Inferior parietal cortex (tissue), 1 donor: ENCODE measurements around the gene UPF1.
A peak's percentile ranks its signal among the peaks of the same experiment; 100 is the strongest.
"Not testable (repeated sequence)": the region's sequence is repeated elsewhere in the genome, so short reads cannot be mapped to it uniquely, and the experiment has no call there.

ENCODE experiments used
- DNase-seq: peaks from one replicate; pipeline ENCODE4 v3.0.0-alpha.2; 2016; ENCODE audit errors: extremely low spot score

UPF1 gene

DNA sequence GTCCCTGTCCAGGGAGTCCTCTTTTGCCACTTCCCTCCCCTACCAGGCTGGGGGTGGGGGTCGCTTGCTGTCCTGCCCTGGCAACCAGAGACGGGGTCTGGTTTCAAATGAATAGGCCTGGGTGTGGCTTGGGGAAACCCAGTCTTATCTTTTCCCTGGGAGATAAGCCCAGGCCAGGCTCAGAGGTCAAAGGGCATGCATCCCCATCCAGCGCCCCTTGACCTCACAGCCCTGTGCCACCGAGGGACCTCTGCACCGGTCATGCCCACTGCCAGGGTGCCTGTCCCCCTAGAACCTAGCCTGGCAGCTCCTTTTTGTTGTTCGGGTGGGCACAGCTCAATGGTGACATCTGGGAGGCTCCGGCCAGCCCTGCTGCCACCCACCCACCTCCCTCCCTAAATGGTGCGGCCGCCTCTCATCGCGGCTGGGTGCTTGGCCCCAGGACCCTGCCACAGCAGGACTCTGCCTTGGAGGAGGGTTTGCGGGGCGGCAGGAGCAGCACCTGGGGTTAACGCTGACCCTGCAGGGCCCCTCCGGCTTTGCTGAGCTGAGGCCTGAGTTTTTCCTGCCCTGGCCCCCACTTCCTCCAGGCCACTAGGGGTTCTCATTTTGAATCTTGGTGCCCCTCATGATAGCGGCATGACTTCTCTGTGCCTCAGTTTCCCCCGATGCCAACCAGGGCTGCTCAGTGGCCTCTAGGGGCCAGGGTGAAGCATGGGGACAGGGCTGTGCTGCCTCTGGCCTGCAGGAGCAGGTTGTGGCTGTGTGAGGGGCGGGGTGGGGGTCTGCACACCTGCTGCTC is 67.0 kb downstream of the UPF1 start:
- no peak for DNase-seq

DNA sequence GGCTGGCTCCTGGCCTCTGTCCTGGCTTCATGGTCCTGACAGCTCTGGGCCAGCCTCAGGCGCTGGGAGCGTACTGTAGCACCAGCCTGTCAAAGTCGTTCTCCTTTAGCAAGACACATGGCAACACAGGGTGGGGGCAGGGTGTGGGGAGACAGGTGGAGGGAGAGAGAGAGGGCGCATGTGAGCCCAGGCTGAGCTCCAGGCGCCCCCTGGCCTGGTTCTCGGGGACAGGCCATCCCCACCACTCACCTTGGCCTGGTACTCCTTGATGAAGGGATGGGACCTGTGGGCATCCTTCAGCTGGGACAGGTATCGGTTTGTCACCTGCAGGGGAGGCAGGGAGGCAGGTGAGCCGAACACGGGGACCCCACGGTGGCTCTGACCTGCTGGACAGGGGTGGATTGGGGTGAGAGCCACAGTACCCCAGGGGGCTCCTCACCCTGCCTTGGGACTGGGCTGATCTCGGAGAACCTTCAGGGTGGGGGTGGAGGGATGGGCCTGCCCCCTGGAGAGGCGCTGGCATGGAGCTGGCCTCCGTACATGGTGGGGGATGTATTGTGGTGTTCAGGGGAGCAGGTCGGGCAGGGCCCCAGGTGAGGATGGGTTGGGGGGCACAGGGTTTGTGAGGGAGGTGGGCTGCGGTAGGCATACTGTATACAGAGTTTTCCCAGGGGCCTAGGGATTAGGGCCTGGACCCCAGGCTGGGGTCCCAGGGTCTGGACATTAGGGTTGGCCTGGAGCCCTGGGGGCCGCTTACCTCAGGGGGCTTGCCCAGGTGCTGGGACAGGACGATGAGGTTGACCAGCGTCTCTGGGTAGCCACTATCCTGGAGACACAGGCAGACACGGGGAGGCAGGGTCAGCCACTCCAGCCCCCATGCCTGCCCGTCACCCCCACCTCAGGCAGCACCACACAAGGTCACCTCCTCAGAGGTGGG is 68.1 kb downstream of the UPF1 start:
- DNase-seq = no peak

DNA sequence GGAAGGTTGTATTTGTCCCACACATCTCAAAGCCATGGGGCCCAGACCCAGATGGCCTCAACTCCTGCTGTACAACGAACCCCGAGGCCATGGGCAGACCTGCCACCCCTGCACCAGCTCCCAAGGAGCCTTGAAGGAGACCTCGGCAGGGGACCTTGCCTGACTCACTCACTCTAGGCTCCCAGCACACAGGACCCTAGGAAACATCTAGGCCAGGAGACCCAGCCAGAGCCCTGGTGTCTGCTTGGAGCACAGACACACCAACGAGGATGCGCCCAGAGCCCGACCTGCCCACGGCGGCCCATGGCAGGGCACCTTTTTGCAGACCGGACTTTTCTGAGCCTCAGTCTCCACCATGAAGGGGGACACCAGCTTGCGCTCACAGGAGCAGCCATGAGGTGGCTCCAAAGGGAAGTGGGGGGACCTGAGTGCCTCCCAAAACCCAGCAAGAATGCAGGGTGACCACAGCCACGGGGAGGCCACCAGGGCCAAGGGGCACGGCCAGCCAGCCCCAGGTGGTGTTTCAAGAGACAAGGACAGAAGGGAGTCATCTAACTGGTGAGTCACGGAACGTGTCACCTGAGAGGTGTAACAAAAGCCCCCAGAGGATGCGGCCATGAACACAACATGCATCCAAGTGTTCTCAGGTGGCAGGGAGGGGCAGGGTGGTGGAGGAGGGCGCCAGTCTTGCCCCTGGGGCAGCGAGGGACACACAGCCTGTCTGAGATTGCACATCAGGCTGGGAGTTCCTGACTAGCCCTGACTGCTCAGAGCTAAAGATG is 69.1 kb downstream of the UPF1 start:
- no peak for DNase-seq

DNA sequence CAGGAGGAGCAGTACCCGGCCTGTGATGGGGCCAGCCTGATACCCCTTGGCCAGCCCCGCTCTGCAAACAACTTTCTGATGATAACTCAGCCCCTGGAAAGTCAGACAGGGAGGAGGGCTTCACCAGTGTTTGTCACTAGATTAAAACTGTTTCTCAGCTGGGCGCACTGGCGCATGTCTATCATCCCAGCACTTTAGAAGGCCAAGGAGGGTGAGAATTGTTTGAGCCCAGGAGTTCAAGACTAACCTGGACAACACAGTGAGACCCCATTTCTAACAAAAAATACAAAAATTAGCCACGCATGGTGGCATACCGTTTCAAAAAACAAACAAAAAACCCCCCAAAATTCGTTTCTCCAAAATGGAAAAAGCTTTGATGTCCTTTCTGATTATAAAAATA is 69.7 kb downstream of the UPF1 start:
- no peak for DNase-seq

DNA sequence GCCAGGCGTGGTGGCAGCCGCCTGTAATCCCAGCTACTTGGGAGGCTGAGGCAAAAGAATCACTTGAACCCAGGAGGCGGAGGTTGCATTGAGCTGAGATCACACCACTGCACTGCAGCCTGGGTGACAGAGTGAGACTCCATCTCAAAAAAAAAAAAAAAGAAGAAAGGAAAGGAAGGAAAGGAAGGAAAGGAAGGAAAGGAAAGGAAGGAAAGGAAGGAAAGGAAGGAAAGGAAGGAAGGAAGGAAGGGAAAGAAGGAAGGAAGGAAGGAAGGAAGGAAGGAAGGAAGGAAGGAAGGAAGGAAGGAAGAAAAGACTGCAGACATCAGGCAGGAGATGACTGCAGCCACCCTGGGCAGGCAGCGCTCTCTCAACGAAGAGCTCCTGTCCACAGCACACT is 70.8 kb downstream of the UPF1 start:
- DNase-seq = not testable (repeated sequence)

DNA sequence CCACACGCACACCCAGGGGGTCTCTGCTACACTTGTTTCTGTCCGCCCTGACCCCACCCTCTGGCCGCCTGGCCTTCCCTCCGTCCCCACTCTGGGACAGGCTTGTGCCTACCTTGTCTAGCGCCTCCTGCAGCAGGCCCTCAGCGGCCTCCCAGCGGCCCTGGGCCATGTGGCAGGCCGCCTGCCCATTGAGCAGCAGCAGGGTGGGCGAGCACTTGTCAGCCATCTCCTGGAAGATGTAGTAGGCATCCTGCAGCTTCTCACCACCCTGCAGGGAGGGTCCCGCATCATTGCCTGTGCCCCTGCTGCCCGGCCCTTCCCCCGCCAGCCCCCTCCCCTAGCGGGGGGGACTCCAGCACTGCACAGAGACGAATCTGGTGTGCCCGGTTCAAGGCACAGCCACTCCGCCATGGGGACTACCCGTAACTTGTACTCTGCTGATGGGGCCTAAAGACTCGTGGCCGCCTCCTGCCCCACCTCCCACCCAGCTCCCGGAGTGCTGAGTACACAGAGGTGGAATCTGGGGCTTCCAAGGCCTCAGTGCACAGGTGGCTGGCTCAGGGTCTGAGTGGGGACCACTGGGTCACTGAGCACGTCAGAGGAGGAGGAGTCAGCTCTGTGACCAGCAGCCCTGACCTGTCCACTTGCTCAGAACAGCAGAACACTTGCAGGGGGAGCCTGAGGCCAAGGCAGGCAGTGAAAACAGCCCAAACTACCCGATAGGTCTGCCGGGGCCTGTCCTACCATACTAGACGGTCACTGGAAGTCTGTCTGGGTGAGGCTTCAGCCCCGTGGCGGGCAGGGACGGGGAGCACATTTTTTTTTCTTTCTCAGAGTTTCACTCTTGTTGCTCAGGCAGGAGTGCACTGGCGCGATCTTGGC is 71.6 kb downstream of the UPF1 start:
- no peak for DNase-seq

DNA sequence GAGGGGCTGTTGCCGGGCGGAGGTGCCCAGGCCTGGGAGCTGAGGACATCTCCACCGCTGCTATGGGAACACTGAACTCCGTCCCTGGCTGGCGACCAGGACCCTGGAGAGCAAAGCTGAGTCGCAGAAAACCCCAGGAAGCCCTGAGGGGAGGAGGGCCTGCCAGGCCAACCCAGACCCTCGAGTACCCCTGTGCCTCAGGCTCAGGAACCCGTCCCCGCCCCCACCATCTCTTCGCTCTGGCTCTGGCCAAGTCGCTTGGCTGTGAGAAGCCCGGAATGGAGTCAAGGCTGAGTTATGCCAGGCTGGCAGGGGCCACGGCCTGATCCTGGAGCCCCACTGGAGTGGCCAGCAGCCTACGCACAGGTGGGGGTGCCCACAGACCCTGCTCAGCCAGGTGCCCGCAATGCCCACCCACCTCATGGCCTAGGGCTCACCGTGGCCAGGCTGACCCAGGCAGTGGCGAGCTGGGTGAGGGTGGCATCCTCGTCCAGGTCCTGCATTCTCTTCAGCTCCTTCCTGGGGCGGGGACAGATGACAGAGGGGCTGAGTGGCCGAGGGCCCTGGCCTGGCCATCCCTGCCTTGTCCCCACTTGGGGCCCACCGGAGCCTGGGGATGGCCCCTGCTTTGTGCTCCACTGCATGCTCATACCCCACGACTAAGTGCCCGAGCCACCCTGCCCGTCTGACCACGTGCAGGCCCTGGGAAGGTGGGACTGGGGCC is 72.7 kb downstream of the UPF1 start:
- DNase-seq = no peak

DNA sequence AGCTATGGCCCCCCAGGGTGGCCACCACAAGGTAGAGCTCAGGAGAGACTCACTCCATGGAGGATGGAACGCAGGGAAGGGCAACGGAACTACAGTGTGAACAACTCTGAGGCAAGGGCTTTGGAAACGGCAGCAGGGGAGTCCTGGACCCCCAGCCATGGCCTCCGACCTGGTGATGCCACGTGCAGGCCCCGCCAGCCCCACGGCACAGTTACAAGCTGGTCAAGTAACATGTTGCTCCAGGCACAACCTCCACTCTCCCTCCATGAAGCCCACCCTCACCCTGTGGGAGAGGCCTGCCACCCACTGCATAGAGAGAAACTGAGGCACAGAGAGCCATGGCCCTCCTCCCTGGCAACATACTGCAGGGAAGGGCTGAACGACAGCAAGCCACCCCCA is 73.3 kb downstream of the UPF1 start:
- DNase-seq = no peak

DNA sequence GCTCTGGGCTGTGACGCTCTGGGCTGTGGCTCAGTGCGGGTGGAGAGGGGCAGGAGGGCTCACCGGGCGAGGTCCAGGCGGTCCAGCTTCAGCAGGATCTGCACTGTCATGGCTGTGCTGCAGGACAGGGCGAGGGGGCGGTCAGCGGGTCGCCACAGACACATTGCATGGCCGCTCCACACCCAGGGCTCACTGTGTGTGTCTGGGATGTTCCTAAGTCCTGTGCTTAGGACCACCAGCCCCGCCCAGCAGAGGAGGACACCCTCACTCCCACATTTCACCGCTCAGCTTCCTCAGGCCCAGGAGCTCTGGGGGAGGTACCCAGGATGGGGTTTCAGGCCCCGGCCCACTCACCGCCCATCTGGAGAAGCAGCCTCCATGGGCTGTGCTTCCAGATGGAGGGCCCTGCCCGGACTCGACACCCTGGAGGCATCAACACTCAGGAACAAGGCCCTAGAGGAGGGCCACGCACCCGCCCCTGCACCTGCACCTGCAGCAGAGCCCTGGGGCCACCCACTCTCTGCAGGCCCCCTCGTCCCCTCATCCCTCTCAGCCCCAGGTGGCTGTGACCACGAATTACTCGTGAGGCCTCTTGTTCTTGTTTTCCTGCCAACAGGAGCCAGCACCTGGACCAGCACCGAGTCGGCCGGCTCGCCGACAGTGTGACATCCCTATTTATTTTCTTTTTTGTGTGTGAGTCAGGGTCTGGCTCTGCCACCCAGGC is 73.9 kb downstream of the UPF1 start:
- DNase-seq = no peak

DNA sequence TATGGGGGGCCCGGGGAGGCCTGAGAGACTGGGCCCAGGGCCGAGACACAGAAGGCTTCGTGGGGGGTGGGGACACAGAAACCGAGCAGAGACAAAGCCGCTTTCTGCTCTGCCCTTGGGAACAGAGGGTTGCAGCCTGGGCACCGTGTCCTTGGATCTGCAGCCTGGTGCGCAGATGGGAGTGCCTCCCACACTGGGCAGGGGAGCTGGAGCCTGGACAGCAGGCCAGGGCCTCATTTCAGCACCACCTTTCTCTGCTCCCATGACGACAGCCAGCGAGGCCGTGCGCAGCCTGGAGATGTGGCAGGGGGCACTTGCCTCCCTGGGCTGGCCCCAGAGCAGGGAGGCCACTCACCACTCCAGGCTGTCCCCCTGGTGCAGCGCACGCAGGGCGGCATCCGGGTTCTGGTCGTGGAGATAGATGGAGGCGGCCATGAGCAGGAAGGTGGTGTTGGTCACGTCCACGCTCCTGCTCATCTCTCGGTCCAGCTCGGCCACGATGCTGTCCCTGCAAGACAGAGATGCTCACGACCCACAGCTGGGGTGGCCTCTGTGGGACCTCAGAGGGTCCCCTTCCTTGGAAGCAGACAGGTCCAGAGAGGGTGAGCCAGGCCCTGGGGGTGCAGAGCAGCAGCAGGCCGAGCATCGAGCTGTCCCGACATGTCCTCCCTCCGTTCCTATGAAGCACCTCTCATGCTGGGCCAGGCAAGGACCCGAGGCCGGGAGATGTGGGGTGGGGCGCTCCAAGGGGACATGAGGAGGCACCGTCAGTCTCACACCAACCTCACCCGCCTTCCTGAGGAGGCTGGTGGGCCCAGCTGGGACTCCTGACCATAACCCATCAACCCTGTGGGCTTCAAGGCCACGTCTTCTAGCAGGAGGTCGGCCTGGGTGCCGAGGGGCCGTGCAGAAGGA is 75.1 kb downstream of the UPF1 start:
- DNase-seq = peak; percentile 60

DNA sequence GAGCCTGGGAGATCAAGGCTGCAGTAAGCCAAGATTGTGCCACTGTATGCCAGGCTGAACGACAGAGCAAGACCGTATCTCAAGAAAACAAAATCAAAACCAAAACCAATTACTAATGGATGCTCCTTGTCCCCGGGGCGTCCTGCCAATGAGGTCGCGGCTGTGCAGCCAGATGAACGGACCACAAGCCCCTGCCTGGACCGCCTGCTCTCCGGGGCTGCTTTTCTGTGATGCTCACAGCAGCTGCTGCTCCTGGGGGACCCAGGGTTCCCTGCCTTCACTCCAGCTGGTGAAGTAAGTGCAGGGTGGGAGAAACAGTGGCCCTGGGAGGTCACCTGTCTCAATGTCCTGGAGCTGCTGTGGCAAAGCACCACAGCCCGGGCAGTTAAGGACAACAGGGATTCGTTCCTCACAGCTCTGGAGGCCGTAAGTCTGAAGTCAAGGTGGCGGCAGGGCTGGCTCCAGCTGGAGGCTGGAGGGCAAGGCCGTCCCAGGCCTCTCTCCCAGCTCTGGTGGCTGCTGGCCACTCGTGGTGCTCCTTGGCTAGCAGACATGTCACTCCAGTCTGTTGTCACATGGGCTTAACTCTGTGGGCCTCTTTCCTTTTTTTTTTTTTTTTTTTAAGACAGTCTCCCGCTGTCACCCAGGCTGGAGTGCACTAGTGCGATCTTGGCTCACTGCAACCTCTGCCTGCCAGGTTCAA is 77.3 kb downstream of the UPF1 start:
- no peak for DNase-seq

DNA sequence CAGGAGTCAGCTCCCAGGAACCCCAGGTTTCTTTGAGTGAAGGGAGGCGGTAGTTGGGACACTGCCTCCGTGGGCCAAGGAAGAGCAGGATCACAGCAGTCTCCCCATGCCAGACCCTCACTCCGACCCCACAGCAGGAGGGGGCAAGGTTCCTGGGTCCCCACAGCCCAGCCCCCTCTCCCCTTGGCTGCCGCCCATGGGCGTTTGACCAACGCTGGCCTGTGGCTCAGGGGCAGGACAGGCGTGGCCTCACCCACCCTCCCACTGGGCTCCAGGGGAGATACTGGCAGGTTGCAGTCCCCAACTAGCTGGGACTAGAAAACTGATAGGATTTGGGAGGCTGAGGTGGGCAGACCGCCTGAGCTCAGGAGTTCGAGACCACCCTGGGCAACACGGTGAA is 78.3 kb downstream of the UPF1 start:
- DNase-seq = no peak

DNA sequence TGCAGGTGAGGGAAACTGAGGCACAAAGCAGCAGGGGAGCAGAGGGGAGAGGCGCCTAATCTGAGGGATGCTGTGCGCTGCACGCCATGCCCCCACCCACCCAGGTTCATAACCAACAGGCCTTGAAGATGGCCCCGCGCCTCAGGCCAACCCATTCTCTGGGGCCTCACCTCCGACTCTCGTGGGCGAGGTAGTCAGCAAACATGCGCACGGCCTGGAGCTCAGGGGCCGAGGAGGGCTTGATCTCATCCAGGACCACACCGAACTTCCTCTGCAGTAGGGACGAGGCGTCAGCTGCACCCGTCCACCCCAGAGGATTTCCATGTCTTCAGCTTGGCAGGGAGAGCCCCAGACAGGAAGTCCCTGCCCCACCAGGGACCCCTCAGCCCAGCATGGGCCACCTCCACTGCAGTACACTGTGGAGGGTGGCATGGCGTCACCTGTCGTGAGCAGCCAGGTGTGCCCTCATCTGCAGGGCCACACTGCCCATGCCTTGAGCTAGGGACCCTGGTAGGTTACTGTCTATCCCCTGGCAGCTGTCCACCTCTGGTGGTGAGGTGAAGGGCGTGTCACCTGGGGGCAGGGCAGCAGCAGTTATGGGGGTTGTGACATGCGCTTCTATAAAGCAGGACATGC is 79.2 kb downstream of the UPF1 start:
- DNase-seq = no peak

DNA sequence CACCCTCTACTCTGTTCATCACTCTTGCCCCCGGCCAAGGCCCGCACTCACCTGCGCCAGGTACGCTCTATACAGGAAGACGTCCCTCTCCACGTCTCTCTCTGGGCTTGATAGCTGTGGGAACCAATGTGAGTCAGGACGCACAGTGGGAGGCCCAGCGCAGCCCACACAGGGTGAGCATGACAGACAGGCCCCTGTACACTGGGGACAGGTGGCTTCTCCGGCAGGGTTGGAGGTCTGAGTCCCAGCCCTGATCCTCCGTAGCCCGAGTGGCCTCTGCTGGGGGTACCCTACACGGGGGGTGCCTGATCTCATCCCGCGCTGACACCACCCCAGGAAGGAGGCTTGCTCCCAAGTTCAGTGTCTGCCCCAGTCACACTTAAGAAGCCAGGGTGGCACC is 81.2 kb downstream of the UPF1 start:
- DNase-seq = no peak

DNA sequence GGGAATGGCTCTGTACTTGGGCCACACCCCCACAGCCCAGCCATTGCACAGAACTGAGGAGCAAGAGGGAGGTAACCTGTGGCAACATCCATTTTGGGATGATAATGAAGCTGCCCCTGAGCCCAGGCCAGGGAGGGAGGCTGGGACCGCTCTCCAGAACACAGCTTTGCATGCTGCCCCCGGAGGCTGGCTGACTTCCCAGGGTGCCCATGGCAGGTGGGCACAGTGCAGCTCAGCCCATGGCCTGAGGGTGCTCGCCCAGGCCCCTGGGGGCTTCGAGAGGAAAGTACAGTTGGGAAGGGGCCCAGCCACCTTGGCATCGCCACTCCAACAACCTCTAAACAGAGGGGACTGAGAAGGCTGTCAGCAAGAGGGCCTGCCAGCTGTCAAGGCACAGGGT is 81.7 kb downstream of the UPF1 start:
- no peak for DNase-seq

DNA sequence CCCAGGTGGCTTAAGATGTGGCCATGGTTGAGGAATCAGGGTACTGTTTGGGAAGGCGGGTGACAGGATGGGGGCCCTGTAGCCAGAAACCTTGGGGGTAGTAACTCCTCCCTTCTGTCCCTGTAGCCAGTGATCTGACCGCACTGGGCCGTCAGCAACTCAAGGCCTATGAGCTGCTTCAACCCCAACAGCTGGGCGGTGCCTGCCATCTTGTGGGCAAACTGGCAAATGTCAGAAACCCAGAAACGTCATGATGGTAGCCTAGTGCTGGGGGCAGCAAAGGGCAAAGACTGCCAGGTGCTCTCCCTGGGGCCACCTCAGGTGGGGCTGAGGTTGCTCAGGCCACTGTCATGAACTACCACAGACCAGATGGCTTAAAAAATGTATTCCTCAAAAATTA is 83.9 kb downstream of the UPF1 start:
- peak; percentile 74 for DNase-seq

DNA sequence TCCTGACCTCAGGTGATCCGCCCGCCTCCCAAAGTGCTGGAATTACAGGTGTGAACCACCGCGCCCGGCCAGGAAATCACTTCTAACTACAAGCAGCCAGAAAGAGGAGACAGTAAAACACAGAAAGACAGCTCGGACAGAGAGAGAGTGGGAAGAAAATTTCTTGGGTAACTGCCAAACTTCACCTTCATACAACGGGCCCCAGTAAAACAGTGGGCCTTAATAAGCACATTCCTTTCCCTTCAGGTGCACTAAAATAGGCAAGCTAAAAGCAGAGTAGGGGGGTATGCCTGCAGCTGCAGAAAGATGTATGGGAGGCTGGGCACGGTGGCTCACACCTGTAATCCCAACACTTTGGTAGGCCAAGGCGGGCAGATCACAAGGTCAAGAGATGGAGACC is 85.8 kb downstream of the UPF1 start:
- not testable (repeated sequence) for DNase-seq
